ENCODE results near the gene ZNF326.

DNA sequence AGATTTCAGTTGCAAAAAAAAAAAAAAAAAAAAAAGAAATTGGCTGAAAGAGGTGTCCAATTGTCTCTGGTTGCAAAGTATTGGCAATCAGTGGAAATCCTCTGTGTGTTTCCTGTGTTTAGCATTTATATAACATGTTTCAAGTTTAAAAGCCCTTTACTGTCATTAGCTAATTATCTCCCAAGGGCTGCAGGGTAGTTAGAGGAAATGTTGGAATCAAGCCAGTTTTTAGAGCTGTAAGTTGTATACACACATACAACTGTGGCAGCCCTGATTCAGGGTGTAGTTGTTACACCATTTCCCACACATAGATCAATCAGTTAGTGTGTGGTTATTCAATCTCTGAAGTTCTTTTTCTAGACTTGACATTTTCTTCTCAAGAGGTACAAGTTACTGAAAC is 8.9 kb upstream of the ZNF326 start:
- TF ChIP-seq POLR2AphosphoS5 (IDR thresholded peaks at IDR 0.05; ENCODE audit: low read depth, low read length): no peak
- no peak for TF ChIP-seq CTCF (IDR thresholded peaks at IDR 0.05; ENCODE audit: control extremely low read depth in 1 of 3, insufficient read depth in 1 of 3, low read depth in 1 of 3, low read length in 3 of 3)
- no peak for TF ChIP-seq EZH2 (IDR thresholded peaks at IDR 0.05; ENCODE audit: low read depth, low read length, severe bottlenecking)
- no peak for TF ChIP-seq EP300 (IDR thresholded peaks at IDR 0.05; ENCODE audit: borderline replicate concordance in 1 of 2, low read depth in 2 of 2, low read length in 2 of 2)
- TF ChIP-seq TAF1 (IDR thresholded peaks at IDR 0.05; ENCODE audit: low read depth, low read length): no peak
- TF ChIP-seq POLR2A (IDR thresholded peaks at IDR 0.05; ENCODE audit: control extremely low read depth in 1 of 2, low read depth in 2 of 2, low read length in 2 of 2): no peak
- TF ChIP-seq NRF1 (IDR thresholded peaks at IDR 0.05; ENCODE audit: low read depth, low read length): no peak
- TF ChIP-seq SP1 (IDR thresholded peaks at IDR 0.05; ENCODE audit: low read depth, low read length): no peak
- TF ChIP-seq, protein P1, sequence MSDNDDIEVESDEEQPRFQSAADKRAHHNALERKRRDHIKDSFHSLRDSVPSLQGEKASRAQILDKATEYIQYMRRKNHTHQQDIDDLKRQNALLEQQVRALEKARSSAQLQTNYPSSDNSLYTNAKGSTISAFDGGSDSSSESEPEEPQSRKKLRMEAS (IDR thresholded peaks at IDR 0.05): no peak
- TF ChIP-seq SRF (IDR thresholded peaks at IDR 0.05; ENCODE audit: low read depth, low read length): no peak

Measured in H1 (cell line).